Gastroesophageal sphincter (tissue), 4 donors: Measurements from ENCODE around the gene FKTN. TPM values are rescaled to one million over a fixed set of nuclear protein-coding genes. Genes with fewer than 3 reads are reported as not detected.
A peak's percentile ranks its signal among the peaks of the same experiment; 100 is the strongest.
"Not testable (repeated sequence)": the region's sequence is repeated elsewhere in the genome, so short reads cannot be mapped to it uniquely, and the experiment has no call there.

ENCODE experiments used
- ATAC-seq: fragments of 150-250 bp; one replicate; pipeline ENCODE4 v1.9.1; 2016; ENCODE audit warnings: mild to moderate bottlenecking, moderate library complexity
- H3K27ac ChIP-seq, 4 donors: fragments of 200-600 bp; sonication (generic) in 3 of 4; 1 replicate in 3 of 4; 2 replicates in 1 of 4; pipeline ENCODE4 v1.5.1; 2016 to 2019
- H3K27me3 ChIP-seq: fragments of 200-600 bp; sonication (generic); one replicate; pipeline ENCODE4 v1.5.1; 2019
- H3K36me3 ChIP-seq, 2 donors: fragments of 200-600 bp; sonication (generic); one replicate each; pipeline ENCODE4 v1.5.1; 2019; ENCODE audit warnings: control low read depth in 1 of 2
- H3K4me1 ChIP-seq, 3 donors: fragments of 200-600 bp; sonication (generic); 1 replicate in 2 of 3; 2 replicates in 1 of 3; pipeline ENCODE4 v1.5.1; 2016 to 2019; ENCODE audit warnings: control low read depth in 2 of 3
- H3K4me3 ChIP-seq, 2 donors: fragments of 200-600 bp; sonication (generic); one replicate each; pipeline ENCODE4 v1.5.1; 2019; ENCODE audit warnings: mild to moderate bottlenecking in 1 of 2, moderate library complexity in 1 of 2
- H3K9me3 ChIP-seq, 3 donors: fragments of 200-600 bp; sonication (generic); one replicate each; pipeline ENCODE4 v1.5.1; 2017 to 2019; ENCODE audit warnings: control low read depth in 2 of 3
- CTCF ChIP-seq, 4 experiments: fragments of 200-600 bp in 2 of 4; fragments of 450-650 bp in 2 of 4; sonication (generic) in 1 of 4; IDR thresholded peaks; one replicate each; pipeline ENCODE4 v1.5.1; 2017 to 2019; ENCODE audit warnings: antibody characterized with exemption in 4 of 4, mild to moderate bottlenecking in 2 of 4, moderate library complexity in 2 of 4
- EP300 ChIP-seq: sonication (generic); formaldehyde crosslinking; IDR thresholded peaks from one replicate; pipeline ENCODE4 v1.6.1; 2017; ENCODE audit warnings: antibody characterized with exemption, mild to moderate bottlenecking
- POLR2A ChIP-seq, 2 donors: fragments of 450-650 bp; IDR thresholded peaks; one replicate each; pipeline ENCODE4 v1.6.1; 2017; ENCODE audit warnings: antibody characterized with exemption in 2 of 2, mild to moderate bottlenecking in 2 of 2, moderate library complexity in 1 of 2
- POLR2AphosphoS5 ChIP-seq: sonication (generic); formaldehyde crosslinking; IDR thresholded peaks from one replicate; pipeline ENCODE4 v1.6.1; 2017; ENCODE audit warnings: antibody characterized with exemption
- WGBS, 2 donors: methylation state at CpG; one replicate each; pipeline ENCODE4 v1.1.5; 2018; ENCODE audit warnings: low coverage in 1 of 2; 5-methylcytosine and 5-hydroxymethylcytosine counted together
- total RNA-seq, 4 donors: library from RNA; depleted of rRNA; stranded (reverse); fragments of >200 nt; gene quantifications; one replicate each; pipeline ENCODE4 v1.1.0, GENCODE V29; 2016

Gene FKTN
- 10 to 100 TPM in 2 of 4 donors, 1 to 10 TPM in 2; 5.7 to 44.3 (median 9.0) TPM for total RNA-seq

GRCh38 chr9:105557804-105558610, at the start of gene FKTN:
FKTN (plus strand) TSS chr9:105558131; CDS start chr9:105575033, 16,902 bp downstream.
- peak within 1 kb of the TSS in 3 of 4 donors; percentile 67 to 74 (median 73) for H3K27ac ChIP-seq
- H3K9me3 ChIP-seq = no peaks in the 10 kb centered on the region
- H3K4me3 ChIP-seq = peak within 1 kb of the TSS; percentile 82 to 90
- H3K27me3 ChIP-seq = no peaks in the 10 kb centered on the region
- peak; percentile 97 for ATAC-seq
- TF ChIP-seq POLR2A (IDR thresholded peaks at IDR 0.05) (no peak), EP300 (no peak), POLR2AphosphoS5 (peak; percentile 48), CTCF (IDR thresholded peaks at IDR 0.05) (peak in 1 of 4 experiments; percentile 22)
- peaks cover 0 to 12% (median 6%) of the 10 kb centered on the region in 3 donors for H3K4me1 ChIP-seq
- WGBS, 2 donors = 0 to 1% methylated on average over 15 to 27 of the region's 49 CpGs
- H3K36me3 ChIP-seq = peaks cover 0 to 12% of the 10 kb centered on the region in 2 donors

GRCh38 chr9:105508530-105508929, 49.4 kb upstream of the FKTN start:
- Histone ChIP-seq H3K9me3 (no peaks in the 10 kb centered on the region), H3K27ac (no peak overlapping the region), H3K4me3 (no peak overlapping the region), H3K36me3 (peaks cover 0 to 15% of the 10 kb centered on the region in 2 donors), H3K4me1 (no peaks in the 10 kb centered on the region), H3K27me3 (no peaks in the 10 kb centered on the region)
- 93 to 100% methylated on average over 2 of the region's 2 CpGs for WGBS, 2 donors
- TF ChIP-seq POLR2A (IDR thresholded peaks at IDR 0.05) (no peak), POLR2AphosphoS5 (no peak), EP300 (no peak)
- no peak for ATAC-seq

- no peak for TF ChIP-seq POLR2A (IDR thresholded peaks at IDR 0.05)
- TF ChIP-seq EP300 = no peak
- TF ChIP-seq POLR2AphosphoS5 = no peak
- no peak for TF ChIP-seq CTCF (IDR thresholded peaks at IDR 0.05)
- Histone ChIP-seq H3K9me3 (no peaks in the 10 kb centered on the region), H3K27me3 (no peaks in the 10 kb centered on the region), H3K4me3 (no peak overlapping the region), H3K27ac (no peak overlapping the region), H3K36me3 (peaks cover 0 to 23% of the 10 kb centered on the region in 2 donors), H3K4me1 (no peaks in the 10 kb centered on the region)
- no peak for ATAC-seq
- WGBS, 2 donors = 75 to 100% methylated on average over 1 of the region's 1 CpG
These were observed 47.9 kb upstream of the FKTN start for GRCh38 chr9:105510024-105510423.

GRCh38 chr9:105511446-105511845, 46.5 kb upstream of the FKTN start:
- no peak for ATAC-seq
- no peak overlapping the region for H3K27ac ChIP-seq
- H3K4me1 ChIP-seq = no peaks in the 10 kb centered on the region
- TF ChIP-seq POLR2A (IDR thresholded peaks at IDR 0.05) (no peak), EP300 (no peak), CTCF (IDR thresholded peaks at IDR 0.05) (no peak), POLR2AphosphoS5 (no peak)
- no peaks in the 10 kb centered on the region for H3K9me3 ChIP-seq
- H3K36me3 ChIP-seq = peaks cover 0 to 33% of the 10 kb centered on the region in 2 donors
- H3K4me3 ChIP-seq = no peak overlapping the region
- H3K27me3 ChIP-seq = no peaks in the 10 kb centered on the region

GRCh38 chr9:105515811-105516413, 42.0 kb upstream of the FKTN start:
- H3K27me3 ChIP-seq = no peaks in the 10 kb centered on the region
- no peak overlapping the region for H3K27ac ChIP-seq
- H3K4me3 ChIP-seq = no peak overlapping the region
- H3K4me1 ChIP-seq = no peaks in the 10 kb centered on the region
- TF ChIP-seq POLR2AphosphoS5 (no peak), POLR2A (IDR thresholded peaks at IDR 0.05) (no peak), EP300 (no peak), CTCF (IDR thresholded peaks at IDR 0.05) (no peak)
- peaks cover 0 to 29% of the 10 kb centered on the region in 2 donors for H3K36me3 ChIP-seq
- ATAC-seq = no peak
- H3K9me3 ChIP-seq = no peaks in the 10 kb centered on the region
- 70% methylated on average over 2 of the region's 11 CpGs; no CpG with 5 or more reads in 1 of the 2 donors for WGBS, 2 donors

- Histone ChIP-seq H3K27ac (peak overlapping the region in 3 of 4 donors; percentile 38 to 85 (median 81)), H3K4me3 (peak overlapping the region; percentile 50 to 66), H3K36me3 (peaks cover 0 to 18% of the 10 kb centered on the region in 2 donors)
- H3K4me1 ChIP-seq, H3K9me3 ChIP-seq, H3K27me3 ChIP-seq: not testable (repeated sequence)
- WGBS, 2 donors = 93 to 100% methylated on average over 2 to 15 of the region's 43 CpGs
- ATAC-seq = peak; percentile 71
These were observed 38.1 kb upstream of the FKTN start for GRCh38 chr9:105519710-105520369.

- not testable (repeated sequence) for H3K27me3 ChIP-seq, H3K4me1 ChIP-seq, H3K27ac ChIP-seq, H3K36me3 ChIP-seq, H3K4me3 ChIP-seq, H3K9me3 ChIP-seq, ATAC-seq
- 82 to 89% methylated on average over 5 to 6 of the region's 6 CpGs for WGBS, 2 donors
These were observed 36.9 kb upstream of the FKTN start for GRCh38 chr9:105520992-105521391.
